Measurements from ENCODE around the gene EIF3B.

EIF3B gene

GRCh38 chr7:2317556-2318293, 36.9 kb upstream of the EIF3B start:
- Histone ChIP-seq H3K27ac (no peak overlapping the region), H3K4me3 (ENCODE audit: low read depth in 1 of 2, low read length in 1 of 2) (no peak overlapping the region), H3K27me3 (no peaks in the 10 kb centered on the region), H3K4me1 (ENCODE audit: control insufficient read depth in 1 of 2, insufficient read depth in 1 of 2, low read depth in 1 of 2, low read length in 1 of 2) (peaks cover 11 to 16% of the 10 kb centered on the region in 2 experiments), H3K9me3 (no peaks in the 10 kb centered on the region), H3K36me3 (no peaks in the 10 kb centered on the region)
- TF ChIP-seq CTCF (IDR thresholded peaks at IDR 0.05) = no peak

- TF ChIP-seq CTCF (IDR thresholded peaks at IDR 0.05) = no peak
- no peak overlapping the region for H3K27ac ChIP-seq
- H3K4me3 ChIP-seq (ENCODE audit: low read depth in 1 of 2, low read length in 1 of 2) = no peak overlapping the region
- no peaks in the 10 kb centered on the region for H3K27me3 ChIP-seq
- H3K9me3 ChIP-seq = no peaks in the 10 kb centered on the region
- no peaks in the 10 kb centered on the region for H3K4me1 ChIP-seq (ENCODE audit: control insufficient read depth in 1 of 2, insufficient read depth in 1 of 2, low read depth in 1 of 2, low read length in 1 of 2)
- H3K36me3 ChIP-seq = no peaks in the 10 kb centered on the region
Measured at GRCh38 chr7:2321020-2321419, 33.6 kb upstream of the EIF3B start.

GRCh38 chr7:2325162-2325561, 29.5 kb upstream of the EIF3B start:
- Histone ChIP-seq H3K36me3 (no peaks in the 10 kb centered on the region), H3K27ac (no peak overlapping the region), H3K4me1 (ENCODE audit: control insufficient read depth in 1 of 2, insufficient read depth in 1 of 2, low read depth in 1 of 2, low read length in 1 of 2) (no peaks in the 10 kb centered on the region), H3K9me3 (no peaks in the 10 kb centered on the region), H3K27me3 (no peaks in the 10 kb centered on the region), H3K4me3 (ENCODE audit: low read depth in 1 of 2, low read length in 1 of 2) (no peak overlapping the region)
- TF ChIP-seq CTCF (IDR thresholded peaks at IDR 0.05) = no peak

- Histone ChIP-seq H3K27ac (no peak overlapping the region), H3K4me3 (ENCODE audit: low read depth in 1 of 2, low read length in 1 of 2) (no peak overlapping the region), H3K36me3 (no peaks in the 10 kb centered on the region), H3K9me3 (no peaks in the 10 kb centered on the region), H3K27me3 (no peaks in the 10 kb centered on the region), H3K4me1 (ENCODE audit: control insufficient read depth in 1 of 2, insufficient read depth in 1 of 2, low read depth in 1 of 2, low read length in 1 of 2) (no peaks in the 10 kb centered on the region)
- TF ChIP-seq CTCF (IDR thresholded peaks at IDR 0.05) = no peak
Measured at GRCh38 chr7:2326951-2327350, 27.7 kb upstream of the EIF3B start.

GRCh38 chr7:2330493-2330892, 24.1 kb upstream of the EIF3B start:
- no peaks in the 10 kb centered on the region for H3K36me3 ChIP-seq
- H3K9me3 ChIP-seq = no peaks in the 10 kb centered on the region
- H3K4me3 ChIP-seq (ENCODE audit: low read depth in 1 of 2, low read length in 1 of 2) = no peak overlapping the region
- no peaks in the 10 kb centered on the region for H3K27me3 ChIP-seq
- H3K27ac ChIP-seq = no peak overlapping the region
- no peaks in the 10 kb centered on the region for H3K4me1 ChIP-seq (ENCODE audit: control insufficient read depth in 1 of 2, insufficient read depth in 1 of 2, low read depth in 1 of 2, low read length in 1 of 2)
- no peak for TF ChIP-seq CTCF (IDR thresholded peaks at IDR 0.05)

All from neutrophil (primary cell).